HCT116 (cell line): ENCODE results near the gene RNU5B-1. TPM values are rescaled to one million over a fixed set of nuclear protein-coding genes. Genes with fewer than 3 reads are reported as not detected.

Experiments
- ATAC-seq: fragments of 200-7000 bp; cut with Tn5 transposase; 2 replicates; pipeline ENCODE4 v1.9.1; 2020; ENCODE audit warnings: mild to moderate bottlenecking, moderate library complexity
- BruUV-seq: library from RNA; stranded (reverse); fragments of 400-500 nt; replicated peaks from 2 replicates; lab custom pipeline; 2021; lab: Mats Ljungman, UMichigan
- CTCF ChIA-PET: fragments of 300-600 bp; sonication (Branson Sonifier 250); formaldehyde crosslinking; loops from one replicate; lab custom pipeline; 2021; ENCODE audit warnings: antibody characterized with exemption; lab: Charles Lee
- POLR2A ChIA-PET: fragments of 300-600, 350-600 bp; sonication (Branson Sonifier 250); formaldehyde crosslinking; loops from one replicate; lab custom pipeline; 2021; ENCODE audit warnings: antibody characterized with exemption; lab: Charles Lee
- RAD21 ChIA-PET, 2 experiments: fragments of 300-600 bp; sonication (Branson Sonifier 250); formaldehyde crosslinking; loops; one replicate each; lab custom pipeline; 2023; ENCODE audit warnings: low total read pairs in 2 of 2; ENCODE audit not compliant: uncharacterized antibody in 2 of 2, unreplicated experiment in 2 of 2, low non-redundant PET in 1 of 2; lab: Charles Lee
- DNase-seq: peaks from one replicate; pipeline ENCODE4 v3.0.0-alpha.2; 2010; ENCODE audit warnings: low read depth, low spot score
- H2AFZ ChIP-seq: fragments of 200-600 bp; shearing (Covaris generic), sonication (generic); 2 replicates; pipeline ENCODE4 v1.6.1; 2017; ENCODE audit warnings: low read depth, mixed run types, mixed read lengths, antibody characterized with exemption, low read length; ENCODE audit not compliant: poor library complexity, severe bottlenecking
- H3K27ac ChIP-seq: 2 replicates; pipeline ENCODE4 v1.5.1; 2012; ENCODE audit warnings: low read depth, low read length
- H3K27me3 ChIP-seq: fragments of 200-600 bp; sonication (generic); 2 replicates; pipeline ENCODE4 v1.6.1; 2016; ENCODE audit warnings: mixed run types, low read length, mixed read lengths; ENCODE audit not compliant: insufficient read depth
- H3K36me3 ChIP-seq, 2 experiments: fragments of 200-500 bp in 1 of 2; fragments of 200-600 bp in 1 of 2; sonication (Bioruptor generic) in 1 of 2; sonication (generic) in 1 of 2; 2 replicates each; pipeline versions ENCODE4 v1.5.1 to v1.6.1; 2014 to 2016; ENCODE audit warnings: low read length in 2 of 2, inconsistent platforms in 1 of 2, mixed read lengths in 1 of 2, mixed run types in 1 of 2; ENCODE audit not compliant: insufficient read depth in 2 of 2, control insufficient read depth in 1 of 2
- H3K4me1 ChIP-seq, 2 experiments: fragments of 200-600 bp in 1 of 2; sonication (generic) in 1 of 2; 2 replicates each; pipeline versions ENCODE4 v1.5.1 to v1.6.1; 2012 to 2017; ENCODE audit warnings: low read length in 2 of 2, inconsistent platforms in 1 of 2, mild to moderate bottlenecking in 1 of 2, mixed read lengths in 1 of 2, mixed run types in 1 of 2, moderate library complexity in 1 of 2; ENCODE audit not compliant: insufficient read depth in 2 of 2, control insufficient read depth in 1 of 2
- H3K4me2 ChIP-seq: fragments of 200-600 bp; sonication (generic); 2 replicates; pipeline ENCODE4 v1.6.1; 2017; ENCODE audit warnings: mixed run types, low read length, mixed read lengths
- H3K4me3 ChIP-seq, 2 experiments: fragments of 200-600 bp in 1 of 2; sonication (generic) in 1 of 2; replicated peaks in 1 of 2; 2 replicates each; pipeline ENCODE4 v1.5.1; 2011 to 2016; ENCODE audit warnings: low read length in 2 of 2, control low read depth in 1 of 2, low read depth in 1 of 2, mild to moderate bottlenecking in 1 of 2, mixed read lengths in 1 of 2, mixed run types in 1 of 2
- H3K79me2 ChIP-seq: fragments of 200-600 bp; sonication (generic); 2 replicates; pipeline ENCODE4 v1.6.1; 2017; ENCODE audit warnings: mild to moderate bottlenecking, mixed run types, low read length, moderate library complexity, mixed read lengths; ENCODE audit not compliant: insufficient read depth
- H3K9ac ChIP-seq: fragments of 200-600 bp; sonication (generic); 2 replicates; pipeline ENCODE4 v1.6.1; 2016; ENCODE audit warnings: low read length, mixed read lengths
- H3K9me2 ChIP-seq: fragments of 200-600 bp; sonication (generic), shearing (Covaris generic); 2 replicates; pipeline ENCODE4 v1.6.1; 2017; ENCODE audit warnings: mixed run types, mild to moderate bottlenecking, moderate library complexity; ENCODE audit not compliant: insufficient read depth
- H3K9me3 ChIP-seq, 2 experiments: fragments of 200-500 bp in 1 of 2; fragments of 200-600 bp in 1 of 2; sonication (Bioruptor generic) in 1 of 2; sonication (generic) in 1 of 2; 2 replicates each; pipeline ENCODE4 v1.6.1; 2014 to 2017; ENCODE audit warnings: low read length in 2 of 2, mixed read lengths in 2 of 2, inconsistent platforms in 1 of 2, low read depth in 1 of 2, mild to moderate bottlenecking in 1 of 2, mixed run types in 1 of 2, moderate library complexity in 1 of 2; ENCODE audit not compliant: control insufficient read depth in 1 of 2, insufficient read depth in 1 of 2
- H4K20me1 ChIP-seq: fragments of 200-600 bp; sonication (generic), shearing (Covaris generic); 2 replicates; pipeline ENCODE4 v1.6.1; 2017; ENCODE audit warnings: mixed run types, mild to moderate bottlenecking, moderate library complexity; ENCODE audit not compliant: insufficient read depth
- CBX3 ChIP-seq: IDR thresholded peaks from 2 replicates; pipeline ENCODE4 v1.6.1; 2012; ENCODE audit warnings: low read depth
- CTCF ChIP-seq, 3 experiments: fragments of 200-600 bp in 1 of 3; sonication (generic) in 1 of 3; IDR thresholded peaks in 2 of 3; conservative IDR thresholded peaks in 1 of 3; 2 replicates each; pipeline ENCODE4 v1.5.1; 2012 to 2017; ENCODE audit warnings: low read depth in 2 of 3, low read length in 2 of 3, antibody characterized with exemption in 1 of 3, borderline replicate concordance in 1 of 3, control low read depth in 1 of 3, mild to moderate bottlenecking in 1 of 3, mixed read lengths in 1 of 3, mixed run types in 1 of 3, moderate library complexity in 1 of 3; ENCODE audit not compliant: insufficient read depth in 1 of 3
- EGR1 ChIP-seq: IDR thresholded peaks from 2 replicates; pipeline ENCODE4 v1.6.1; 2012; ENCODE audit warnings: low read depth
- ELF1 ChIP-seq: IDR thresholded peaks from 2 replicates; pipeline ENCODE4 v1.6.1; 2012; ENCODE audit warnings: low read depth, borderline replicate concordance
- EZH2phosphoT487 ChIP-seq: fragments of 200-600 bp; IDR thresholded peaks from 2 replicates; pipeline ENCODE4 v1.6.1; 2018; ENCODE audit warnings: antibody characterized with exemption, borderline replicate concordance
- JUND ChIP-seq: IDR thresholded peaks from 2 replicates; pipeline ENCODE4 v1.6.1; 2012
- RAD21 ChIP-seq: IDR thresholded peaks from 2 replicates; pipeline ENCODE4 v1.6.1; 2012; ENCODE audit warnings: low read depth, mild to moderate bottlenecking
- REST ChIP-seq: IDR thresholded peaks from 2 replicates; pipeline ENCODE4 v1.6.1; 2012; ENCODE audit warnings: low read depth
- SIN3A ChIP-seq: IDR thresholded peaks from 2 replicates; pipeline ENCODE4 v1.6.1; 2012; ENCODE audit warnings: low read depth
- SRF ChIP-seq: IDR thresholded peaks from 2 replicates; pipeline ENCODE4 v1.6.1; 2012; ENCODE audit warnings: low read depth
- YY1 ChIP-seq: IDR thresholded peaks from 2 replicates; pipeline ENCODE4 v1.6.1; 2011; ENCODE audit warnings: low read length, low read depth, moderate library complexity, mild to moderate bottlenecking; ENCODE audit not compliant: insufficient replicate concordance; ENCODE audit errors: extremely low read depth
- ZBTB33 ChIP-seq: IDR thresholded peaks from 2 replicates; pipeline ENCODE4 v1.6.1; 2011; ENCODE audit warnings: mild to moderate bottlenecking, low read length, moderate library complexity; ENCODE audit not compliant: insufficient replicate concordance; ENCODE audit errors: extremely low read depth
- intact Hi-C: fragments of 100-400 bp; cut with micrococcal nuclease; formaldehyde crosslinking; loops from 2 replicates; pipeline ENCODE4 v1.10.0; 2022
- total RNA-seq: library from RNA; stranded (reverse); gene quantifications from one replicate; pipeline ENCODE4 v1.2.1, GENCODE V29; 2021; ENCODE audit not compliant: unreplicated experiment

The RNU5B-1 gene
- total RNA-seq, 1 experiment from 2014 or later = not detected

DNA sequence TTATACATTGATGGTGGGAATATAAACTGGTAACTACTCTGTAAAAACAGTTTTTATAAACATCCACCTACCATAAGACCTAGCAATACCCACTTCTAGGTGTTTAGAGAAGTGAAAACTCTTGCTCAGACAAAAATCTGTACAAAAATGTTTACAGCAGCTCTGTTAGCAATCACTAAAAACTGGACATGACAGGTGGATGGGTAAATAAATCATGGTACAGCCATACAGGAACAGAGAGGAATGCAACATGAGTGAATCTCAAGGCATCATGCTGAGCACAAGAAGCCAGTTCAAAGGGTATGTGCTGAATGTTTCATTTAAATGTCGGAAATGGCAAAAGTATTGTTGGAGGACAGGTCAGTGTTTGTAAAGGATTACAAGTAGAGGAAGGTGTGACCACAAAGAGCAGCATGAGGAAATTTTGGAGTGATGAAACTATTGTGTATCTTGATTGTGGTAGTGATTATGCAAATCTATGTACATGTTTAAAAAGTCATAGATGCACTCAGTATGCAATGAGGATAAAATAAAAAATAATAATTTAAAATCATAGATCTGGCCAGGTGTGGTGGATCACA, 11.4 kb upstream of the RNU5B-1 start:
- intact Hi-C loops = no loop called here
- CTCF ChIA-PET = no interaction called here

More for the DNA sequence above, 11.4 kb upstream of the RNU5B-1 start:
- Histone ChIP-seq H3K9me3 (no peaks in the 10 kb centered on the region), H3K4me3 (no peak overlapping the region), H3K27me3 (no peaks in the 10 kb centered on the region), H3K4me2 (no peak overlapping the region), H3K9me2 (no peaks in the 10 kb centered on the region), H3K79me2 (no peaks in the 10 kb centered on the region), H4K20me1 (no peaks in the 10 kb centered on the region), H3K36me3 (no peaks in the 10 kb centered on the region), H2AFZ (no peak overlapping the region), H3K9ac (no peak overlapping the region), H3K27ac (no peak overlapping the region), H3K4me1 (peaks cover 11 to 29% of the 10 kb centered on the region in 2 experiments)
- ChIA-PET POLR2A (interaction anchor here (5.0 kb wide), 1 partner anchor 11 kb away, joined by 38 read pairs; the partner anchor contains the start of gene RNU5B-1), RAD21 (interaction anchor here in 1 of 2 experiments (0.7 kb wide), 1 partner anchor 238 kb away, joined by 3 read pairs; no protein-coding TSS in a partner anchor)
- ATAC-seq (no peak), DNase-seq (no peak)
- no TSS peak for BruUV-seq
- TF ChIP-seq ELF1 (no peak), JUND (no peak), ZBTB33 (no peak), CBX3 (no peak), REST (no peak), SIN3A (no peak), EZH2phosphoT487 (no peak), YY1 (no peak), RAD21 (no peak), SRF (no peak), CTCF (IDR thresholded peaks at IDR 0.05 in 2 of 3, conservative IDR thresholded peaks at IDR 0.05 in 1 of 3; ENCODE audit: borderline replicate concordance in 1 of 3, insufficient read depth in 1 of 3, low read depth in 2 of 3, low read length in 2 of 3) (no peak), EGR1 (no peak)
